Measurements from ENCODE around the gene GPC6. TPM values are rescaled to one million over a fixed set of nuclear protein-coding genes. Genes with fewer than 3 reads are reported as not detected.

The GPC6 gene
- total RNA-seq, 1 experiment from 2014 or later: not detected

GRCh38 chr13:93726173-93726957, 499.8 kb downstream of the GPC6 start:
- CTCF ChIA-PET: no interaction called here
- no peak overlapping the region for H3K4me2 ChIP-seq
- intact Hi-C loops (cut with micrococcal nuclease; ENCODE audit: unreplicated experiment): no loop called here
- no TSS peak for BruUV-seq (replicated peaks)
- no peaks in the 10 kb centered on the region for H3F3A ChIP-seq (ENCODE audit: insufficient read depth, low read depth)
- H3K36me3 ChIP-seq (ENCODE audit: low read depth): no peaks in the 10 kb centered on the region
- H2AFZ ChIP-seq: no peak overlapping the region
- H3K27me3 ChIP-seq (ENCODE audit: insufficient read depth, low read depth): no peaks in the 10 kb centered on the region
- no peaks in the 10 kb centered on the region for H3K9me2 ChIP-seq (ENCODE audit: insufficient read depth)
- no peak overlapping the region for H3K27ac ChIP-seq
- POLR2A ChIA-PET (ENCODE audit: unreplicated experiment): no interaction called here
- H3K79me2 ChIP-seq (ENCODE audit: low read depth): no peaks in the 10 kb centered on the region
- no peaks in the 10 kb centered on the region for H3K9me3 ChIP-seq (ENCODE audit: insufficient read depth, low read depth)
- no peak overlapping the region for H3K4me3 ChIP-seq
- H3K4me1 ChIP-seq (replicated peaks; ENCODE audit: insufficient read depth): no peaks in the 10 kb centered on the region
- TF ChIP-seq CTCF (conservative IDR thresholded peaks at IDR 0.05) (no peak), EZH2 (IDR thresholded peaks at IDR 0.05; ENCODE audit: low read depth) (no peak)
- no peaks in the 10 kb centered on the region for H4K20me1 ChIP-seq (ENCODE audit: insufficient read depth)
- no peak for DNase-seq

- Histone ChIP-seq H3K79me2 (ENCODE audit: low read depth) (no peaks in the 10 kb centered on the region), H3K4me3 (no peak overlapping the region), H3F3A (ENCODE audit: insufficient read depth, low read depth) (no peaks in the 10 kb centered on the region), H3K27me3 (ENCODE audit: insufficient read depth, low read depth) (no peaks in the 10 kb centered on the region), H3K9me2 (ENCODE audit: insufficient read depth) (no peaks in the 10 kb centered on the region), H3K27ac (no peak overlapping the region), H3K9me3 (ENCODE audit: insufficient read depth, low read depth) (no peaks in the 10 kb centered on the region), H2AFZ (no peak overlapping the region), H3K4me2 (no peak overlapping the region), H3K4me1 (replicated peaks; ENCODE audit: insufficient read depth) (no peaks in the 10 kb centered on the region), H3K36me3 (ENCODE audit: low read depth) (no peaks in the 10 kb centered on the region), H4K20me1 (ENCODE audit: insufficient read depth) (no peaks in the 10 kb centered on the region)
- TF ChIP-seq EZH2 (IDR thresholded peaks at IDR 0.05; ENCODE audit: low read depth): no peak
- no peak for TF ChIP-seq CTCF (conservative IDR thresholded peaks at IDR 0.05)
- no TSS peak for BruUV-seq (replicated peaks)
- ChIA-PET CTCF (no interaction called here), POLR2A (ENCODE audit: unreplicated experiment) (no interaction called here)
- intact Hi-C loops (cut with micrococcal nuclease; ENCODE audit: unreplicated experiment): no loop called here
- no peak for DNase-seq
Measured at GRCh38 chr13:93727211-93728141, 500.9 kb downstream of the GPC6 start.

- H3K4me3 ChIP-seq: no peak overlapping the region
- H3F3A ChIP-seq (ENCODE audit: insufficient read depth, low read depth): no peaks in the 10 kb centered on the region
- intact Hi-C loops (cut with micrococcal nuclease; ENCODE audit: unreplicated experiment): no loop called here
- no peaks in the 10 kb centered on the region for H4K20me1 ChIP-seq (ENCODE audit: insufficient read depth)
- H3K79me2 ChIP-seq (ENCODE audit: low read depth): no peaks in the 10 kb centered on the region
- ChIA-PET POLR2A (ENCODE audit: unreplicated experiment) (no interaction called here), CTCF (no interaction called here)
- no peak for TF ChIP-seq EZH2 (IDR thresholded peaks at IDR 0.05; ENCODE audit: low read depth)
- no peak for TF ChIP-seq CTCF (conservative IDR thresholded peaks at IDR 0.05)
- H3K4me1 ChIP-seq (replicated peaks; ENCODE audit: insufficient read depth): no peaks in the 10 kb centered on the region
- DNase-seq: no peak
- no TSS peak for BruUV-seq (replicated peaks)
- no peaks in the 10 kb centered on the region for H3K27me3 ChIP-seq (ENCODE audit: insufficient read depth, low read depth)
- no peak overlapping the region for H3K27ac ChIP-seq
- H3K36me3 ChIP-seq (ENCODE audit: low read depth): no peaks in the 10 kb centered on the region
- H2AFZ ChIP-seq: no peak overlapping the region
- no peaks in the 10 kb centered on the region for H3K9me3 ChIP-seq (ENCODE audit: insufficient read depth, low read depth)
- H3K4me2 ChIP-seq: no peak overlapping the region
- no peaks in the 10 kb centered on the region for H3K9me2 ChIP-seq (ENCODE audit: insufficient read depth)
Measured at GRCh38 chr13:93729383-93729782, 502.8 kb downstream of the GPC6 start.
